ENCODE measurements around the gene PIP5K1C.

GRCh38 chr19:3687393-3687773, 12.9 kb downstream of the PIP5K1C start:
- no peak for TF ChIP-seq FOXP2 (optimal IDR thresholded peaks at IDR 0.05; ENCODE audit: control extremely low read depth, extremely low read length, insufficient read depth)
- TF ChIP-seq POLR2AphosphoS5 (IDR thresholded peaks at IDR 0.05; ENCODE audit: borderline replicate concordance, low read depth, low read length): no peak
